K562 treated with DMSO at 1 percent for 24 hours (cell line): Measurements from ENCODE around the gene AP1G2. TPM values are rescaled to one million over a fixed set of nuclear protein-coding genes. Genes with fewer than 3 reads are reported as not detected.

Experiments
- total RNA-seq: library from RNA; unstranded; fragments of 300-600 nt; gene quantifications from 2 replicates; pipeline ENCODE4 v1.2.3, GENCODE V29; 2022; ENCODE audit warnings: low read depth; ENCODE audit not compliant: insufficient read depth

AP1G2 gene, protein sequence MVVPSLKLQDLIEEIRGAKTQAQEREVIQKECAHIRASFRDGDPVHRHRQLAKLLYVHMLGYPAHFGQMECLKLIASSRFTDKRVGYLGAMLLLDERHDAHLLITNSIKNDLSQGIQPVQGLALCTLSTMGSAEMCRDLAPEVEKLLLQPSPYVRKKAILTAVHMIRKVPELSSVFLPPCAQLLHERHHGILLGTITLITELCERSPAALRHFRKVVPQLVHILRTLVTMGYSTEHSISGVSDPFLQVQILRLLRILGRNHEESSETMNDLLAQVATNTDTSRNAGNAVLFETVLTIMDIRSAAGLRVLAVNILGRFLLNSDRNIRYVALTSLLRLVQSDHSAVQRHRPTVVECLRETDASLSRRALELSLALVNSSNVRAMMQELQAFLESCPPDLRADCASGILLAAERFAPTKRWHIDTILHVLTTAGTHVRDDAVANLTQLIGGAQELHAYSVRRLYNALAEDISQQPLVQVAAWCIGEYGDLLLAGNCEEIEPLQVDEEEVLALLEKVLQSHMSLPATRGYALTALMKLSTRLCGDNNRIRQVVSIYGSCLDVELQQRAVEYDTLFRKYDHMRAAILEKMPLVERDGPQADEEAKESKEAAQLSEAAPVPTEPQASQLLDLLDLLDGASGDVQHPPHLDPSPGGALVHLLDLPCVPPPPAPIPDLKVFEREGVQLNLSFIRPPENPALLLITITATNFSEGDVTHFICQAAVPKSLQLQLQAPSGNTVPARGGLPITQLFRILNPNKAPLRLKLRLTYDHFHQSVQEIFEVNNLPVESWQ
- total RNA-seq, result 45.8 and 58.3 TPM in 2 replicates

DNA sequence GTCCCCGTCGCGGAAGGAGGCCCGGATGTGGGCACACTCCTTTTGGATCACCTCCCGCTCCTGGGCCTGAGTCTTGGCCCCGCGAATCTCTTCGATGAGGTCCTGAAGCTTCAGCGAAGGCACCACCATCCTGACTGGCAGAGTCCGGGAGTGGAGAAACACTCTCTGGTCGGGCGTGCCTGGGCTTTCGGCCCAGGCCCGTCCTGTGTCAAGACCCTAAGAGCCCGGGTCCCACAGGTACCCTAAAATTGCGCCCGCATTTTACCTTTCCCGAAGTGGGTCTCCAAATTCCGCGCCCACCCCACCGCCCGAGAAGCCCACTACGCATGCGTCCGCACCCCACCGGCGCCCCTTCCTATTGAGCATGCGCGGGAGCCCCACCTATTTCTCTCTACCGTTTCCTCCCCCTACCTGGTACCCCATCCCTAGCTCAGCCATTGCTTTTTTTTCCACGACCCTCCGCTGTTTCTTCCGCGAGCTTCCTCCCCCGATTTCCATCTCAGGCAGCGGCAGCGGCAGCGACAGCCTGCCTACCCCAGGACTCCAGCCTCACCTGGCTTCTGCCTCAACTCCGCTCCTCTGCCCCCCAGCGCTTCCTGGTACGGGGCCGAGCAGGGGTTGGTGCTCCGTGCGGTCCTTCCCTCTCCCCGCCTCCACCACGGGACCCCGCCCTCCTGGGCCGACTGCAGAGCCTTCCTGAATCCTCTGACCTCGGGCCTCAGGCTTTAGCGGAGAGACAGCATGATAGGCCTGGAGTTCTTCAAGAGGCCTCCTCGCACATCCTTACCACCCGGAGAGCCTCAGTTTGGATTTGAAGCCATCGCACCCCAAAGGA lies at the start of gene AP1G2:
TSS of gene AP1G2 (minus strand) at position 606 of the 835 bp plus-strand sequence. CDS start at position 129, 477 bp downstream.

DNA sequence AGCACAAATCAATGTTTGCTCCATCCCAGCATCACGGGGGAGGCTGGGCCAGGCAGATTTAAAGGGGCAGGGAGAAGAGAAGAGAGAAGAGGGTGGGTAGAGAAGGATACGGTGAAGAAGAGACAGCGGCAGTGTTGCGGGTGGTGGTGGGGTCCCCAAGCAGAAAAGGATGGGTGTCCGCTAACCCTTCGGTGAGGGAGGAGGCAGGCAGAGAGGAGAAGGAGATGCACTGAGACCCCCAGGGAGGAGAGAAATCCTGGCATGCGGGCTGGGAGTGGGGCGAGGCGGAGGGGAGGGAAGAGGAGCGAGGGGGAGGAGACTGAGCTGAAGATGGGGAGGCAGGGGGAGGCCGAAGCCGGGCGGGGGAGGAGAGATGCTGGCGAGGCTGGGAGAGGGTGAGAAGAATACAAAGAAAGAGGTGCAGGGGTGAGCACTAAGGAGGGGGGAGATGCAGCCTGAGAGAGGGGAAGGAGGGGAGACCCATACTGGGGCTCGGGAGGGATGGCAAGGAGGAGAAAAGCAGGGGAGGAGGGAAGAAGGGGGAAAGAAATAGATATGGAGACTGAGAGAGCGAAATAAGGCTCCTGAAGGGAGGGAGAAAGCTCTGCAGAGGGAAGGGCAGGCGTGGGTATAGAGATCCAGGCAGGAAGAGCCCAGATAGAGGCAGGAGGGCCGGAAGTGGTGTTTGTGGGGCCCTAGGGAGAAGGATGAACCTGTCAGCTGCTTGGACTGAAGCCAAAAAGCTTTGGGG lies 11.1 kb upstream of the AP1G2 start, which contains the start of gene JPH4:
TSS of gene JPH4 (minus strand) at position 231 of the 751 bp plus-strand sequence. CDS start 1,337 bp downstream, outside the sequence.

DNA sequence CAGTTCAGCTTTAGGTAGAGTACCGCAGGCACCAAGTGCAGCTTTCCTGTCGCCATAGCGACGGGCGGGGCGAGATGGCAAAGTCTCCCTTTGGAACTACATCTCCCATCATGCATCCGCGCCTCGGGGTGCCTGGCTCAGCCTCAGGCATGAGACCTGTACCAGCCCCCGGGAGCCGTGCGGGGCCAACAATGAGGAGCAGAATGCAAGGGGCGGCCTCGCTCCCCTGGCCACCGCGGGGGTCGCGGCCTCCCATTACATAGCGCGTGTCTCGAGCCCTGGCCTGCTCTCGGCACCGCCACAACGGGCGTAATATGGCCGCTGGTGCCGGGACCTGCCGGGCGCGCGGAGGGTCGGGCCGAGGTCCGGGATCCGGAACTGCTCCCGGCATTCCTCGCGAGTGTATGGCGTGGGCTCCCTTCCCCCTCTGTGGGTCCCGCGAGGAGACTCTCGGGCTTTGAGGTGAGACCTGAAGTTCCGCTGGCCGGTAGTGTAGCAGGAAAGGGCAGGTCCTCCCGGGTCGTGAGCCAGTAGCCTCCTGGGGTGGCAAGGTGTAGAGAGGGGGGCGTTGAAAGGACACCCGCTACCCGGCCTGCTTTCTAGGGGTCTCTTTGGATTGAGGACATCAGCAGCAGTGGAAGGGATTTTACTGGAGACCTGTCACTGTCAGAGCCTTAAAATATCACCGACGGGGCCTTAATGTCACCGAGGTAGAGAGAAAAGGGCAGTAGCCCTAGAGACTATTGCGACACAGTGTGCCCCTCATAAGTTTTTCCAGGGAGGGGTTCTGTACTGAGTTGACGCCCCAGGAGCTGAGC lies 11.5 kb downstream of the AP1G2 start, which contains the start of gene THTPA:
TSS of gene THTPA (plus strand) at position 390 of the 818 bp plus-strand sequence. CDS start 487 bp downstream, outside the sequence.

DNA sequence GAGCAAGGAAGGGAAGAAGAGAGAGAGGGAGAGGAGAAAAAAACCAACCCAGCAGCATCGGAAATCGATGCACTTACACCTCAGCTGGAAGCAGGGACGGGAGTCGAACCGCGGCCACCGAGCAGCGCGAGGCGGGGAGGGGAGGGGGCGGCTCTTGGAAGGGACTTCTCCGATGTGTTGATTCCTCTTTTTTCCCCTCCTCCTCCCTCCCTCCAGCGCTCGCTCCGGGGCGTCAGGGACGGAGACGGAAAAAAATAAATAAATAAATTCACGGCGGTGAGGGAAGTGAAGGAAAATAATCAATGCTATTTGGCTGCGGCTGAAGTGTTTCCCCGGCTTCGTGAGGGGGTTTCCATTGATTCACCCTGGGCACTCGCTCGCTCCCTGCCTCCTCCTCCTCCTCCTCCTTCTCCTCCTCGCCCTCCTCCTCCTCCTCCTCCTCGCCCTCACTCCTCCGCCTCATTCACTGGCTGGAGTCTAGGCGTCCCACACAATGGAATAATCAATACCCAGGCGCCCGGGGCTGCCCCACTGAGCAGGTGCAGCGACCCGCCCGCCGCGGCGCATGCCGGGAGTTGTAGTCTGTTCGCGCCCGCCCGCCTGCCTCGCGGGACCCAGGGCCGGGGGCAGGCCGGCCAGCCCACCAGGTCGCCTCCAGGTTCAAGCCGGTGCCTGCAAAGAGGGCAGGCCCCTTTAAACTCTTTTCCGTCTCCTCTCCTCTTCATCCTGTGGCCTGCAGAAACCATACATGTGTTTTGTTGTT lies 16.1 kb downstream of the AP1G2 start, which contains the start of gene ZFHX2:
TSS of gene ZFHX2 (minus strand) at position 500 of the 763 bp plus-strand sequence. CDS start 16,440 bp downstream, outside the sequence.

Other genes starting within 250 kb of the AP1G2 start
- gene PABPN1, start 246.3 kb downstream of the AP1G2 start, total RNA-seq, result 97.6 and 109 TPM in 2 replicates
- 0.73 and 1.1 TPM in 2 replicates for gene SLC22A17, start 214.9 kb downstream of the AP1G2 start, total RNA-seq
- not detected in 2 replicates for gene EFS, start 202.6 kb downstream of the AP1G2 start, total RNA-seq
- gene IL25, start 195.0 kb downstream of the AP1G2 start, total RNA-seq, result not detected in 2 replicates
- gene CMTM5, start 190.7 kb downstream of the AP1G2 start, total RNA-seq, result not detected in 2 replicates
- gene MYH6, start 159.5 kb downstream of the AP1G2 start, total RNA-seq, result not detected in 2 replicates
- not detected in 2 replicates for gene MYH7, start 132.1 kb downstream of the AP1G2 start, total RNA-seq
- gene NGDN, start 98.1 kb downstream of the AP1G2 start, total RNA-seq, result 31.3 and 32.8 TPM in 2 replicates
- 0.14 and 0.25 TPM in 2 replicates for gene ZFHX2, start 16.0 kb downstream of the AP1G2 start, total RNA-seq
- gene THTPA, start 11.5 kb downstream of the AP1G2 start, total RNA-seq, result 5.7 and 7.4 TPM in 2 replicates
- gene JPH4, start 11.0 kb upstream of the AP1G2 start, total RNA-seq, result 0.45 TPM in 2 replicates
- gene DHRS2, start 68.6 kb upstream of the AP1G2 start, total RNA-seq, result 198 and 223 TPM in 2 replicates